RWPE1 (cell line): ENCODE data around the gene RNMT.

Source experiments
- CTCF ChIA-PET: fragments of 350-600 bp; sonication (Branson Sonifier 250); formaldehyde crosslinking; extraction: SDS; loops from one replicate; lab custom pipeline; 2021; lab: Yijun Ruan, JAX
- POLR2A ChIA-PET: fragments of 400-600 bp; formaldehyde crosslinking; extraction: SDS; loops from one replicate; lab custom pipeline; 2020; ENCODE audit warnings: antibody characterized with exemption; ENCODE audit not compliant: low non-redundant PET; lab: Yijun Ruan, JAX
- DNase-seq: peaks from one replicate; pipeline ENCODE4 v3.0.0; 2012; ENCODE audit warnings: low spot score
- H3K27ac ChIP-seq: fragments of 450-650 bp; 2 replicates; pipeline ENCODE4 v1.5.1; 2017
- CTCF ChIP-seq: fragments of 450-650 bp; conservative IDR thresholded peaks from 2 replicates; pipeline ENCODE4 v1.5.1; 2017; ENCODE audit warnings: low read depth, mild to moderate bottlenecking

The RNMT gene

GRCh38 chr18:13715330-13715729 is 11.1 kb upstream of the RNMT start:
- POLR2A ChIA-PET = no interaction called here
- no peak for DNase-seq
- no peak overlapping the region for H3K27ac ChIP-seq
- no peak for TF ChIP-seq CTCF
- CTCF ChIA-PET = no interaction called here

- ChIA-PET CTCF (no interaction called here), POLR2A (no interaction called here)
- H3K27ac ChIP-seq = no peak overlapping the region
- no peak for DNase-seq
- TF ChIP-seq CTCF = no peak
These were observed 9.6 kb upstream of the RNMT start for GRCh38 chr18:13716916-13717315.

GRCh38 chr18:13720123-13720522 is 6.3 kb upstream of the RNMT start:
- CTCF ChIA-PET = no interaction called here
- DNase-seq = no peak
- TF ChIP-seq CTCF = no peak
- H3K27ac ChIP-seq = no peak overlapping the region
- POLR2A ChIA-PET = no interaction called here

GRCh38 chr18:13720847-13721246 is 5.6 kb upstream of the RNMT start:
- CTCF ChIA-PET = no interaction called here
- no peak for TF ChIP-seq CTCF
- H3K27ac ChIP-seq = no peak overlapping the region
- POLR2A ChIA-PET = no interaction called here
- no peak for DNase-seq

DNA sequence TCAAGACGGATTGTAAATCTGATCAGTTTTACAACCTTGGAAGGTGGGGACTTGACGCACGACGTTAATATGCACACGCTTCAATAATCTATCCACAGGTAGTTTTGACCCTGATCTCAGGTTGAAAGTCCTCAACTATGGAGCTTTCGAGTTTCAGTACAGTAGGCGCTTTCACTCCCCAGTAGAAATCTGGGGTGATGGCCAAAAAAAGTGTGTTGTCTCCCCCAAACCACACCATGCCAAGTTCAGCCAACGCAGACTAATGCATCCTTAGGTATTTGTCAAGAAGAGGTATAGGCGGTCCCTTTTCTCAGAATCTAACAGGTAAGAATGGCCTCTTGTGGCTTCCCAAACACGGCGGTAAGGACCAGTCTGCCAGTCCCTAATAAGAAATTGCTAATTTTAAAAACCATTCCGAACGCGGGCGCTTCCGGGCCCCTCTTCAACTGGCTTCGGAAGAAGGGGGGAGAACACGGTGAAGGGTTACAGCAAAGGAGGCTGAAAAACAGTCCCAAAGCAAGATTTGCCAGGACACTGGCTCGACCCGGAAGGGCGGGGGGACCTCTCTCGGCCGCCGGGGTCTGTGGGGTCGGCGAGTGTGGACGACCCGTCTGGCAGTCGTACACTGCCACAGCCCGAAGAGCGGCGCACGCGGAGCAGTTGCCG is 774 bp upstream of the RNMT start:
- ChIA-PET POLR2A (interaction anchor here (0.6 kb wide), 1 partner anchor 14 kb away, joined by 3 read pairs; no protein-coding TSS in a partner anchor), CTCF (no interaction called here)
- TF ChIP-seq CTCF = no peak
- peak overlapping the region; percentile 85 for H3K27ac ChIP-seq
- peak; percentile 13 for DNase-seq

GRCh38 chr18:13726972-13727331 is 479 bp downstream of the RNMT start:
- ChIA-PET CTCF (interaction anchor here (0.6 kb wide), 1 partner anchor 87 kb away, joined by 5 read pairs; no protein-coding TSS in a partner anchor), POLR2A (no interaction called here)
- no peak for TF ChIP-seq CTCF
- peak overlapping the region; percentile 85 for H3K27ac ChIP-seq
- DNase-seq = peak; percentile 40
